Activated T-cell treated with anti-CD3 and anti-CD28 coated beads for 4 hours (primary cell): ENCODE results near the gene EEF1AKMT3.
A peak's percentile ranks its signal among the peaks of the same experiment; 100 is the strongest.

ENCODE experiments used
- DNase-seq: peaks from one replicate; pipeline ENCODE4 v3.0.0-alpha.2; 2020

The EEF1AKMT3 gene

DNA sequence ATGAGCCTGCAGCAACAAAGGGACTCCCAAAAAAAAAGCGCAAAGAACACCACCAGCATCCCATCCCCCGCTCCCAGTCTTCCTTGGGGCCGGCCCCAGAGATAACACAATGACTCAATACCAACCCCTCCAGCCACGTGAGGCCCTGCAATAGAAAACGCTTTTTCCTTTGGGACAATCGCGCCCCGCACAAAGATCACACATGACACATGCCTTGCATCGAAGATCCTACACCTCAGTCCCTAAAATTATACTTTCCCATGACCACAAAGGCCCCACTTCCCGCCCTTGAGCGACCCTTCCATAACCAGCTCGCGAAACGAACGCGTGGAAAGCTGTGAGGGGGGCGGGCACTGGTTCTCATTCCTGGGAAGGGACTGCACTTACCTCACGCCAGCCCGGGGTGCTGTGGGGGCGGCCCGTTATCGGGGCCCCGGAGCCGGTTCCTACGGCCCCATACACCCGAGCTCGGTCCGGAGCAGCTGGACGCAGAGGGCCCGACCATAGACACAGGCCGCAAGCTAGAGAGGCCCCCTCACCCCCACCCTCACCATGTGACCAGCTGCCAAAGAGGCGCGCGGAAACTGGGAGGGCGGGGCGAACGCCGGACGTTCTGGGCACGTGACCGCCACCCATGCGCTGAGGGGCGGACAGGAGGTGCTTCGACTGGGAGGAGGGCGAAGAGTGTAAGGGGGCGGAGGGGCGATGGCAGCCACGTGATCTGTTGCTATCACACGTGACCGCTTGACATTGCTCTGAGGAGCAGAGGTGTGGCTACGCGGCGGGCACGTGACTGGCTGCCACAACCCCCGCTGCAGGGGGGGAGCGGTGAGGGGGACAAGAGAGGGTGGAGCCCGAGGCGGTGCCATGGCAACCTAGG, 20.4 kb upstream of the EEF1AKMT3 start, which contains the start of gene CDK4:
TSS of gene CDK4 (minus strand) at position 523 of the 880 bp plus-strand sequence. CDS start 593 bp downstream, outside the sequence.
- DNase-seq = peak; percentile 95

DNA sequence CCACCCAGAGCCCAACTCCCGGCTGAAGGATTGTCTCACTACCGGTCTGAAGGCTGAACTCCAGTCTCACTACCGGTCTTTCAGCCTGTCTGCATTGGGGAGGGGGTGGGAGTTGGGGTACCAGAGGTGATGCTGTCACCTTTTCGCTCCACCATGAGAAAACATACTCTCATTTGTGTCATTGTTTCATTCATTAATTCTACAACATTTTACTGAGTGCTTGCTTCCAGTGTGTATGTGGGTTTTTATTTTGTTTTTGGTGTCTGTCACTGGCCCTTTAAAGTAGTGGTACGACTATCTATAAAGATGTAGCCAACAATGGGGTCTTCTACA, 19.8 kb upstream of the EEF1AKMT3 start:
- DNase-seq = no peak

DNA sequence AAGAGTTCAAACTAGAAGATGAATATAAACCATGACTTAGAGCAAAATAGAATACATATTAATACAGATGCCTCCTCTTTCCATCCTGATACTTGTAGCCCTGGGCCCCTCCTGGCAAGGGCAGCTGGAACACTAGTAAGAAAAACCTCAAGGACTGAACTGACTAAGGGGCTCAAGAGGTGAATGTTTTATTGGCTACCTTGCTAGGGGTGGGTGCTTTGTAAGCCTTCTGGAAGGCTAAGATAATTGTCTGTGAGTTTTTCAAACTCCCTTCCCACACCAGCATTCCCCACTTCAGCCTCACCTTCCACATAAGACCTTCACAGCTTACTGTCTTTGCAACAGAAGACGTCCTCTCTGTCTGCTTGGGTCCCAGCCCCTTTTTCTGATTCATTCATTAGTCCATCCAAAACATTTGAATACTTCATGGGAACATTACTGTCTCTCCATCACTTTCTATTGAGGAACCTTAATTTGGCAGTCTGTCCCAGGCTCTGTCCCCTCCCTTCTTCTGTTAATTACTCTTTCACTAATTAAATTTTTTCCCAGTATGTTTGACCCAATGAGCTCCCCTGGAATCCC, 18.6 kb upstream of the EEF1AKMT3 start:
- no peak for DNase-seq

DNA sequence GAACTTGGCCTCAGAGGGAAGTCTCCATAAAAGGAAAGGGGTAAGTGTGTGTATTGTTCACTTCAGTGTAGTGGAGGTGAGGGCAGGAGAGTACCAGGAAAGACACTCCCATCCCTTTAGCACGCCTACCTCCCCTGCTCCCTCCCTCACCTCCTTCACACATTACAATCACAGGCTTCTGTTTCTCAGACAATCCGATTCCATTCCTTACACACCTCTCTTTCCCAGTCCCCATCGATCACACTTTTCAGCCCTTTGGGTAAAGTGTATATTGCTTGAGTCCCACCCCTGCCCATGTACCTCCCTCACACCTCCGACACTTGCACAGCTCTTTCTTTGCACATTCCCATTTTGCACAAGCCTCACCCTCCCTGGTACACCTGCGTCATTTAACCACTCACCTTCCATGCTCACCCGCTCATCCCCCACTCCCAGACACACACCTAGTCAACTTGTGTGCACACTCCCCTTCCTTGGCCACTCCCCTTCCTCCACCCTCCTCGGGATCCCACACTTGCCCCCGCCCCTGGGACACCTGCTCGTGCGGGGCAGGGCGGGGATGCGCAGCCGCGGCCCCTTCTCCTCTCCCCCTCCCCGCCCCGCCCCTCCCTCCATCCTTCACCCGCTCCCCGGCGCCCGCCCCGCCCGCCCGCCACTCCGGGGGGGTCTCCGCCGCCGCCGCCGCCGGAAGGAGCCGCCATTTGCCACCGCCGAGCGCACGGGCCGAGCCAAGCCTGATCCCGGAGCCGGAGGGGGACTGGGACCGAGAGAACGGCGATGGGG, 17.8 kb upstream of the EEF1AKMT3 start, which contains the start of gene MARCHF9:
TSS of gene MARCHF9 (plus strand) at position 693 of the 783 bp plus-strand sequence. CDS start 426 bp downstream, outside the sequence.
- peak; percentile 83 for DNase-seq

DNA sequence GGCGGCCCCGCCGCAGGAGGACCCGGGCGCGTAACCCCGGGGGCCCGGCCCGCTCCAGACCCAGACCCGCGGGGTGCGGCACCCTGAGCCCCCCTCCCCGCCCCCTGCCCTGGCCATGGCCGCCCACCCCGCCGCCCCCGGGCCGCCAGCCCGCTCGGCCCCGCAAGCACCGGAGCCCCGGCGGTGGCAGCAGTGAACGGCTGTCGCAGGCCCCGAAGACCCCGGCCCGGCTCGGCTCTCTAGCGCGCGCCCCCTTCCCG, 17.3 kb upstream of the EEF1AKMT3 start:
- no peak for DNase-seq

DNA sequence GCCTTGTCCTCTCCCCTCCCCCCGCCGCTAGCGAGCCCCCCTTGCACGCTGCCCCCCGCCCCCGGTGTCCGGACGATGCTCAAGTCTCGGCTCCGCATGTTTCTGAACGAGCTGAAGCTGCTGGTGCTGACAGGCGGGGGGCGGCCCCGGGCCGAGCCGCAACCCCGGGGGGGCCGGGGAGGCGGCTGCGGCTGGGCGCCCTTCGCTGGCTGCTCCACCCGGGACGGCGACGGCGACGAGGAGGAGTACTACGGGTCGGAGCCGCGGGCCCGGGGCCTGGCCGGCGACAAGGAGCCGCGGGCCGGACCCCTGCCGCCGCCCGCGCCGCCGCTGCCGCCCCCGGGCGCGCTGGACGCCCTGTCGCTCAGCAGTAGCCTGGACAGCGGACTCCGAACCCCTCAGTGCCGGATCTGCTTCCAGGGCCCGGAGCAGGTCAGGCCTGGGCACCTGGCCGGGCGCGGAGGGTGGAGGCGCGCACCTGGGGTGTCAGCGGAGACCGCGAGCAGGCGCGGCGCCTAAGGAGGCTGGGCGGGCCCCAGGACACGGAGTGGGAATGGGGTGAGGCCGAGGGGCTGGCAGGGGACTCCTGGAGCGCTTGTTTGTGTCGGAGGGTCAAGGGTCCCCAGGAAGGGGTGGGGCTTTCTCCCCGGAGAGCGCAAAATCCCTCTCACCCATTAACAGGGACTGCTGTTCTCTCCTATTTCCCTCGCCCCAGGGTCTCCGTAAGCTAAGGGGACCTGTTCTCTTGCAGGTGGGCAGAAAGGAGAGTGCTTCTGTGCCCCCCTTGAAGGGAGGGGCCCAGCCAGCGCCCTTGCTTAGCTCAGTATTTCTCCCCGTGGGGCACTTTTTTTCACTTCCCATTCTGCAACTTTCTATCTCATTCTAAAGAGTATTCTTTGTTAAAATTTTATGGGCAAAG, 16.7 kb upstream of the EEF1AKMT3 start:
- DNase-seq = no peak

DNA sequence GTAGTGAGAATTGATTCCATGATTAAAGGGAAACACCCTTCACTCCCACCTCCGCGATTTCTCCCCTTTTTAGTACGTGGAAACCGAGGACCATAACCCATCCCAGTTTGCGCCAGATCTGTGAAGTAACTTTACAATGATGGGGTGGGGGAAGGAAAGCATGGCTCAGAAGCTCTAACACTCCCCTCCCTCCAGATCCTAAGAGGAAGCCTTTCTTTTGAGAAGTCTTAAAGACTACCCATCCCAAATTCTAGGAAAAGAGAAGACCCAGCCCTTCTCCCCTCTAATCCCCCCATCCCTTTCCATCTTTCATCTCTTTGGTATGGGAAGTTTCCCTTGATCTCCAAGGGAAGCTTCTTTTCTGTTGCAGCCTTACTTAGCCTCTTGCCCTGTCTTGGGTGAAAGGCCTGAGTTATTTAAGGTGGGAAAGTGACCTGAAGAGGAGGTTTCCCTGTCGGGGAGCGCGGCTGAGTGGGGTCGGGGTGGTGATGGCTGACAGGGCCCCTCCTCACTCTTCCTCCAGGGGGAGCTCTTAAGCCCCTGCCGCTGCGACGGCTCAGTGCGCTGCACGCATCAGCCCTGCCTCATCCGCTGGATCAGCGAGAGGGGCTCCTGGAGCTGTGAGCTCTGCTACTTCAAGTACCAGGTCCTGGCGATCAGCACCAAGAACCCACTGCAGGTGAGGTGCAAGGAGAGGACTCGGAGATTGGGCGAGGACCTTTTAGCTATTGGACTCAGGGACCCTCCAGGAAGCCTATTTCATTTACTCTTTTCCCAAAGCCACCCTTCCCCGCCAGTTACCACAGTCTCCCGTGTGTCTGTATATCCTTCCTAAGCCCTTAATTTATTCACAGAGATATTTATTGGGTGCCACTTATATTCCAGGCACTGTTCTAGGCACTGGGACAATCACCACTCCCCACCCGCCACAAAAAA, 15.7 kb upstream of the EEF1AKMT3 start:
- peak; percentile 64 for DNase-seq

DNA sequence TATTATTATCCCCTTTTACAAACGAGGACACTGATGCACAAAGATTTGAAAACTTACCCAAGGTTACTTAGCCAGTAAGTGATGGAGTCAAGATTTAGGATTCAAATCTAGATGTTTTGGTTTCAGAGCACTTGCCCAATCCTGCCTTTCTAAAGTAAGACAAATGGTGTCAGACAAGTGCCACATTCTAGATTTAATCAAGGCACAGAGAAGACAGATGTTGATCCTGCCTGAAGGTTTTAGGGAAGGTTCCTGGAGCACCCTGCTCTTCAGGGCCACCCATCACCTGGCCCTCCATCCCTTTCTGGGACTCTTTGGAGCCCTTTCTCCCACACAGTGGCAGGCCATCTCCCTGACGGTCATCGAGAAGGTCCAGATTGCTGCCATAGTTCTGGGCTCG, 14.6 kb upstream of the EEF1AKMT3 start:
- no peak for DNase-seq

DNA sequence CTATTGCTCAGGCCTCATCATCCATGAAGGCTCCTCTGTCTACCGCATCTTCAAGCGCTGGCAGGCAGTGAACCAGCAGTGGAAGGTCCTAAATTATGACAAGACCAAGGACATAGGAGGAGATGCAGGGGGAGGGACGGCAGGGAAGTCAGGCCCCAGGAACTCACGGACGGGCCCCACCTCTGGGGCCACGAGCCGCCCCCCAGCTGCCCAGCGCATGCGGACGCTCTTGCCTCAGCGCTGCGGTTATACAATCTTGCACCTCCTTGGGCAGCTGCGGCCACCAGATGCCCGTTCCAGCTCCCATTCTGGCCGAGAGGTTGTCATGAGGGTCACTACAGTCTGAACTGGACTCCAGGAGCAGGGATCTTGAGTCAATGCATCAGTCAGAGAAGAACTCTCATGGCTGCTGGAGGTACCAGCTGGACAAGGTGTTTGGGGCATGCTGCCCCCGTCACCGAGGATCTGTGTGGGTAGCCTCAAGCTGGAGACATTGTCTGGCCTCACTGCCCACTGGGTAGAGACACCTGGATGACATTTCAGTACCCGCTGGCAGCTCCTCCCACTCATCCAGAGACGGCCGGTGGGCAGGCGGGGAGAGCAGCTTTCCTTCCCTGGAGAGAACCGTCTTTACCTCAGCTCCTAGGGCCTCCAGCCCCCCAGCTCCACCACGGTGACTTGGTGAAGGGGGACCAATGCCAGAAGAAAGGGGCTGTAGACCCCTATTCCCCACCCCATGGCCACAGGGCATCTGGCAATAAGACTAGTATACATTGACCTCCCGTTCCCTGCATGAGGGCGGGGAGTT, 13.7 kb upstream of the EEF1AKMT3 start:
- no peak for DNase-seq

DNA sequence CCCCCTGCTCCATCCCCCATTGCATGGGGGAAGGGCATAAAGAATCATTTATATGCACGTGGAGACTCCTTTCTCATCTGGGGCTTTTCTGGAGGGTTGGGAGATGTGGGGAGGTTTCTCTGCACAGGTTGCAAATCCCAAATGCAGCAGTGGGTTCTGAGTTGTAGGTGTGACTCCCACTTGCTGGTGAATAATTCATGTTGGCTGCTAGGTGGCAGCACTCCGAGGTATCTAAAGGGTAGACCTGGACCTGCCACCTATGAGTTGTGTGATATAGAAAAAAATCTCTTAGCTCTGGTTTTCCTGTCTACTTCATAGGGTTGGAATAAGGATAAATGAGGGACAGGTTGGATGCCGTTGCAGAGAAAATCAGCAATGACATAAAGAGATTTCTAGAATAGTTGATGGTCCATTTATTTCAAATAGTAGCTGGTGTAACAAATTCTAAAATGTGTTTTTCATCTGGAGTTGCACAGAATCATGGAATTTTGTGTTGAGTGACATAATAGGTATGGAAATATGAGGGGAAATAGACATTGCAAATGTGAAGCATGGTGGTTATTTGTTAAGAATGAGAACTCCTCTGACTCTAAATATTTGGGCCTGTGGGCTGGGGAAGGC, 12.9 kb upstream of the EEF1AKMT3 start:
- DNase-seq = no peak

DNA sequence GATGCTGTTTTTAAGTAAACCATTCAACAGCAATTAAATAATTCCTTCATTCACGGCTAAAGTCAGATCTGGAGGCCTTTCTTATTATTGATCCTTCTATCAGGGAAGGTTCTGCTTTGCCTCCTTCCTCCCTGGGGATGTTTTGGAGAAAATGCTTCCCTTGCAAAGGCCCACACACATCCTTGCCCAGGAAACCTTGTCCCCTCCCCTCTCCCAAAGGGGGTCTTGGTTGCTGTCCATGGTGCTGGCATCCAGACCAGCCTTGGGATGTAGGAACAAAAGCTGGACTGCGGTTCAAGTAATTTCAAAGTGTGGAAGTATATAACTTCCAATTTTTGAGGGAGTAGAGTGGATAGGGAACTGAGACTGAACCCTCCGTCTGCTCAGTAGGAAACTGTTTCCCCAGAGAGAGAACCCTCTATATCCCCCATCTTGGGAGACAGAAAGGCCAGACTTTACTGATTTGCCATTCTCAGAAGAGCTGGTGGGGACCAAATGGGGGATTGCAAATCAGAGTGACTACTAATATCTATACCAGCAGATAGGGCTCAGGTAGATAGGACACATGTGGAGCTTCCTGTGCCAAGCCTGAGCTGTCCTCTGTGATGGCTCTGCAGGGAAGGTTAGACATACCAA, 11.9 kb upstream of the EEF1AKMT3 start:
- DNase-seq = no peak

DNA sequence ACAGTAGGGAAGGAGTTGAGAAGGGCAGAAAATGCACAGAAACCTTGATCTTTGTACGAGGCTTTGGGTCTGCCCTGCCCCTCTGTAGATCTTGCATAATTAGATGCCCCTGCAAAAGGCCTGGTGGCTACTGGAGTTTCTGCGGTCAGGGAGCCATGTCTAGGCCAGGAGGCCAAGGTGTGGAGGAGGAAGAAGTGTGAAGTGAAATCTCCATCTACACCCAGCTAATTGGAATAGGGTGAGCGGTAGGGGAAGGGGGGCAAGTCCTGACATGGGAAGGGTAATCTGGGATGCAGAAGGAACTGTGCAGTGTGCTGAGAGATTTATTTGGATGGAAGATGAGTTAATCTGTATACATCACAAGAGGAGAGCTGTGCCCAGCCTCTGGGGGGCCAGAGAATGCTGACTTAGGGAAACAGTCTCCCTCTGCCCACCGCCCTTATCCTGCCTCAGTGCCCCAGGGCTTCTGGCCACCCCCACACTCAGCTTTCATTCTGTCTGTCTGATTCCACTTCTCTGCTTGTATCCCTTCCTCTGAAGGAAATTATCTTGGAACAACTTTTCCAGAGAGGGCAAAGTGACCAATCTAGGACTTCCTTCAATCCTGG, 10.9 kb upstream of the EEF1AKMT3 start:
- DNase-seq = no peak

DNA sequence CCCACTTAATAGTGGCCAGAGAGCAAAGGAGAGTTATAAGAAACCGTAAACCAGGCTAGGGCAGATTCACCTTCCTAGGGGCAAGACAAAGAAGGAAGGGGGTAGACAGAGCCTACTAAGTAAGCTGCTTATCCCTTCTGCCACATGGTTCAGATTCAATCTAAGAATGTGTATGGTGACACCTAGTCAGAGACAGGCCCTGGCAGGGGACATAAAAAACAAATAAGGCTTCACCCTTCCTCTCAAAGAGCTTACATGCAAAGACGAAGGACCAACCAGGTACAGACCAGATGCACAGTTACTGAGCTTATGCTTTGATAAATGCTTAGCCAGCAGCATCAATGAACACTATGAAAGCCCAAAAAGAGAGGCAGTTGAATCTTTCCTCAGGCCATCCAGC, 10.0 kb upstream of the EEF1AKMT3 start:
- DNase-seq = no peak

DNA sequence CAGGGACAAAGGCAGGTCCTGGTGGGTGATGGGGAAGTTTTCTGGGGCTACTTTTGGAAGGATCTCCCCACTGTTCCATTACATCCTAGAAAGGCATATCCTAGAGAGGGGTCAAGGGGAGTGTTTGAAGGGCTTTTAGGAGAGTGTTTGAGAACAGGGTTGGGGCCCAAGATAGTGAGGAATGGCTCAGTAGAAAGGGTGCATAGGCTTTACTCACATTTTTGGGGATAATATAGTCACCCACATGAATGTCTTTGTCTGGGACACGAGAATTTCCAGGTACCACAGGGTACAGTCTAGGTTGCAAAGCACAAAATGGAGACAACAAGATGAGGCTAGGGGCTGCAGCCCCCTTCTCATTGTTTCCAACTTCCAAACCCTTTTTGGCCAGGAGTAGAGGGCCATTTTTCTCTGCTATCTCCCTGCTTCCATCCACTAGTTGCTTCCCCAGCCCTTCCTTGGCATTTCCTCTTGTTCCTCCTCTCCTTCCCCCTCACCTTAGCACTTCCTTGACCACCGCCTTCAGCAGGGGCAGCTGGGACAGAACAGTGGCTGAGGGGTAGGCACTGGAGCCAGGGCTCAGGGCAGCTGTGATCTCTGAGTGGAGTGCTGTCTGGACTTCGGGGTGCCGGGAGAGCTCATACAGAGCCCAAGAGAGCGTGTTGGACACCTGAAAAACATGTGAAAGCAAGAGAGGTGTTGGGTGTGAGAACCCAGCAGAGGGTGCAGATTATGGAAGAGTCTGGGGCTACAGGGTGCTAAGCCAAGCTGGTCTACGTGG, 8.3 kb upstream of the EEF1AKMT3 start:
- DNase-seq = no peak

DNA sequence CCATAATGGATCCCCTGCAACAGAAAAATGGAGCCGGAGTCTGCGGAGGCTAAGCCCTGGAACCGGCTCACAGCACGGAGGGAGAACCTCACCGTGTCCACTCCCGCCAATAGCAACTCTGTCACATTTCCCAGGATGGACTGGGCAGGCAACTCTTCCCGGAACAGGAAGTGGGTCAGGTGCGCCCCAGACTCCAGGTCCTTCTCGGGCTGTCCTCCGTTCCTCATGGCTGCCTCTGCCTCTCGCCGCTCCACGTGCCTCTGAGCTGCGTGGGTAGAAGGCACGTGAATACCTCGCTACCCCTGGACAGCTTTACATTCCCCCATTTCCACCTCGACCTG, 7.8 kb upstream of the EEF1AKMT3 start:
- no peak for DNase-seq

DNA sequence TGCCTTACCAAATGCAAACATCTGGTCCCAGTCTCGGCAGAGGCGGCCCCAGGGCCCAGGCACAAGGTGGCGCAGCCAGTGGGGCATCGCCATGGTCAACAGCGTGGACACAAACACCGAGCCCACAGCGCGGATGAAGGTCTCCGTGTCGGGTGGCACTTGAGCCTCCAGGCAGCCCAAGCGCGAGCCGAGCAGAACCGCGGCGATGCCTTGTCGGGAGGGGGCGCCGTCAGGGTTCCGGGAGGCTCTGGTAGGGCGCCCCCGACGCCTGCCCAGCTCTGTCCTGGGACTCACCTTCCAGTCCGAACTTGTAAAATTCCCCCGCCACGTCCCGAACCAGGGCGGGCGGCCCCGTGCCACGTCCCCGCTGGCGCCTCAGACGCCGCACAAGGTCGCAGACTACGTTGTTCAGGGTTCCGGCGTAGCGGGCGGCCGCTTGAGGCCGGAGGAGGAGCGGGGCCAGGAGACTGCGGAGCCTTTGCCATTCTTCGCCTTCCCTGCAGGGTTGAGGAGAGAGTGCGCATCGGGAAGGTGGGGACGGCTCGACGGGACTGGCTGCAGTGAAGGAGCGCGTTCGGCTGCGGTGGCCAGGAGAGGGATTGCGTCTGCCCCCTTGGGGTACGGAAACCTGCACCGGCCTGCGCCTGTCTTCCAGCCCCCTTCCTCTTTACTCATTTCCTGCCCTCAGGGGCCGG, 7.3 kb upstream of the EEF1AKMT3 start:
- DNase-seq = no peak

DNA sequence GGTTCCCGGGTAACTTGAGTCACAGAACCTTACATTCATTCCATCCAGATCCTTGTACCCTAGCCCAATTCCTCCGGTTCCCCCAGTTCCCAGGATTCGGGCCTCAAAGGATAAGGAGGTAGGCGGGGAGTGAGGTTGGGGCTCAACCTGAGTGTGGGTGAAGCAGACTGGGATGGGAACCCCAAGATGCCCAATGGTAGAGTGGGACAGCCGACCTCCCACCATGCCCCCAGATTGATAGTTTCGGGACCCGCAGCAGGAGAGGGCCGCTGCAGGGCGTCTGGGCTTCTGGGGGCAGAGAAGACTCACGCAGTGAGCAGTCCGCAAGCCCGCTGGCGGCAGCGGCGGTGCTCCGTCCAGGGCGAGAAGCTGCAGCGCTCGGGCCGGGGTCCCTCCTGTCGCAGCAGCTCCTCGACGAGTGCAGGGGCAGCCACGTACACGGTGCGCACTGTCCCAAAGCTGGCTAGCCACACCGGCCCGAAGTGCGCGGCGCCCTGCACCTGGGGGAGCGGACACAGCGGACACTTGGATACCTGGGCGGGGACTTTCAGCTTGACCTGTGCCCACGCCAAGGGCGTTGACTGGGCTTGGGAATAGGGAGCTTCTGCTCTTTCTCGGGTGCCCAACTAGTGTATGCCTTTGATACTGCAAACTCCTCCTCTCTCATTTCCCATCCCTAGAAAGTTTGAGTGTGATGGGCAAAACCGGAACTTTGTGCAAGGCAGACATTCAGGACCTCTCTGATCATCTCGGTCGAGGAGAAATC, 6.5 kb upstream of the EEF1AKMT3 start:
- DNase-seq = no peak
